Measurements from ENCODE around the gene MED20. TPM values are rescaled to one million over a fixed set of nuclear protein-coding genes. Genes with fewer than 3 reads are reported as not detected.

MED20 gene
- 33.0 and 34.4 TPM in 2 replicates for polyA plus RNA-seq (2011; rRNA removed)
- polyA minus RNA-seq (2011; rRNA and poly(A)+ RNA removed) = 20.2 and 34.0 TPM in 2 replicates

GRCh38 chr6:41920921-41921711 lies at the start of gene MED20, which contains the start of gene BYSL:
TSS of gene MED20 (minus strand) at chr6:41921139. CDS start at chr6:41921018, 121 bp downstream.
TSS of gene BYSL (plus strand) at chr6:41921499. CDS start at chr6:41921563, 64 bp downstream.
- peak within 1 kb of the TSS; percentile 77 for H3K4me3 ChIP-seq (ENCODE audit: low read depth, low read length)
- POLR2A ChIA-PET = interaction anchor here (0.8 kb wide), 1 partner anchor 133 kb away, joined by 5 read pairs; the partner anchor contains the start of gene TOMM6
- peak; percentile 52 for DNase-seq (ENCODE audit: low read depth)

DNA sequence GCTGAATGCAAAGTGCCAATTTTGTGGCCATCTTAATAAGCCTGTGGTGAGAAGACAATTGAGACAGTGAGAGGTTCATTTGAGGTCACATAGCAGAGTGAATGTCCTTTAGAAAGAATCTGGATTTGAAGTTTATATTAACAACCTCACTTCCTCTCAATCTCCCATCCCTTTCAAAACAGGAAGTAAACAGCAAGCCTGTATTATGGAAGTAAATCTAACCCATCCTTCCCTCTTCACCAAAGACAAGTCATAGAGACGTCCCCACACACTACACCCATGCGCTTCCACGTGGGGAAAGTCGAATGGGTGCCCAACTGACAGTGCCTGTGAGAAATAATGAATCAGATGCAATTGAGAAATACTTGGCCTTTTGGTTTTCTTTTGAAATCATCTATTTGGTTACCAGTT lies 49.5 kb upstream of the MED20 start:
- ChIA-PET POLR2A (no interaction called here), CTCF (no interaction called here)
- Histone ChIP-seq H3K27me3 (ENCODE audit: control insufficient read depth, insufficient read depth, low read length) (no peaks in the 10 kb centered on the region), H3K36me3 (ENCODE audit: control insufficient read depth, insufficient read depth, low read length) (no peaks in the 10 kb centered on the region), H3K4me3 (ENCODE audit: low read depth, low read length) (no peak overlapping the region)
- TF ChIP-seq CTCF (IDR thresholded peaks at IDR 0.05; ENCODE audit: insufficient read depth, low read depth, low read length) = no peak
- no peak for DNase-seq (ENCODE audit: low read depth)

More at GRCh38 chr6:41920921-41921711, at the start of gene MED20, which contains the start of gene BYSL:
- peak; percentile 98 for TF ChIP-seq CTCF (IDR thresholded peaks at IDR 0.05; ENCODE audit: insufficient read depth, low read depth, low read length)
- CTCF ChIA-PET = interaction anchor here (0.6 to 5.4 kb wide), 24 partner anchors 9 to 199 kb away, joined by 3 to 83 read pairs (median 4); partner anchors contain the start of genes TOMM6 and USP49
- Histone ChIP-seq H3K36me3 (ENCODE audit: control insufficient read depth, insufficient read depth, low read length) (peaks cover 2% of the 10 kb centered on the region; the same call in 1 of the 2 replicates), H3K27me3 (ENCODE audit: control insufficient read depth, insufficient read depth, low read length) (no peaks in the 10 kb centered on the region)

- POLR2A ChIA-PET = no interaction called here
Measured at GRCh38 chr6:41967312-41968287, 46.7 kb upstream of the MED20 start.

GRCh38 chr6:41966961-41967311 lies 46.0 kb upstream of the MED20 start:
- POLR2A ChIA-PET = no interaction called here
- Histone ChIP-seq H3K4me3 (ENCODE audit: low read depth, low read length) (no peak overlapping the region), H3K36me3 (ENCODE audit: control insufficient read depth, insufficient read depth, low read length) (no peaks in the 10 kb centered on the region), H3K27me3 (ENCODE audit: control insufficient read depth, insufficient read depth, low read length) (no peaks in the 10 kb centered on the region)
- CTCF ChIA-PET = interaction anchor here (1.0 to 1.6 kb wide), 2 partner anchors 10 to 181 kb away, joined by 3 to 4 read pairs; no protein-coding TSS in a partner anchor
- no peak for TF ChIP-seq CTCF (IDR thresholded peaks at IDR 0.05; ENCODE audit: insufficient read depth, low read depth, low read length)
- no peak for DNase-seq (ENCODE audit: low read depth)

More at GRCh38 chr6:41967312-41968287, 46.7 kb upstream of the MED20 start:
- no peak for DNase-seq (ENCODE audit: low read depth)
- Histone ChIP-seq H3K4me3 (ENCODE audit: low read depth, low read length) (no peak overlapping the region), H3K36me3 (ENCODE audit: control insufficient read depth, insufficient read depth, low read length) (no peaks in the 10 kb centered on the region), H3K27me3 (ENCODE audit: control insufficient read depth, insufficient read depth, low read length) (no peaks in the 10 kb centered on the region)
- TF ChIP-seq CTCF (IDR thresholded peaks at IDR 0.05; ENCODE audit: insufficient read depth, low read depth, low read length) = no peak
- CTCF ChIA-PET = interaction anchor here (1.0 to 1.6 kb wide), 2 partner anchors 9 to 181 kb away, joined by 3 to 4 read pairs; no protein-coding TSS in a partner anchor
